ENCODE measurements around the gene HNRNPM.
A peak's percentile ranks its signal among the peaks of the same experiment; 100 is the strongest.

HNRNPM gene, protein sequence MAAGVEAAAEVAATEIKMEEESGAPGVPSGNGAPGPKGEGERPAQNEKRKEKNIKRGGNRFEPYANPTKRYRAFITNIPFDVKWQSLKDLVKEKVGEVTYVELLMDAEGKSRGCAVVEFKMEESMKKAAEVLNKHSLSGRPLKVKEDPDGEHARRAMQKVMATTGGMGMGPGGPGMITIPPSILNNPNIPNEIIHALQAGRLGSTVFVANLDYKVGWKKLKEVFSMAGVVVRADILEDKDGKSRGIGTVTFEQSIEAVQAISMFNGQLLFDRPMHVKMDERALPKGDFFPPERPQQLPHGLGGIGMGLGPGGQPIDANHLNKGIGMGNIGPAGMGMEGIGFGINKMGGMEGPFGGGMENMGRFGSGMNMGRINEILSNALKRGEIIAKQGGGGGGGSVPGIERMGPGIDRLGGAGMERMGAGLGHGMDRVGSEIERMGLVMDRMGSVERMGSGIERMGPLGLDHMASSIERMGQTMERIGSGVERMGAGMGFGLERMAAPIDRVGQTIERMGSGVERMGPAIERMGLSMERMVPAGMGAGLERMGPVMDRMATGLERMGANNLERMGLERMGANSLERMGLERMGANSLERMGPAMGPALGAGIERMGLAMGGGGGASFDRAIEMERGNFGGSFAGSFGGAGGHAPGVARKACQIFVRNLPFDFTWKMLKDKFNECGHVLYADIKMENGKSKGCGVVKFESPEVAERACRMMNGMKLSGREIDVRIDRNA

DNA sequence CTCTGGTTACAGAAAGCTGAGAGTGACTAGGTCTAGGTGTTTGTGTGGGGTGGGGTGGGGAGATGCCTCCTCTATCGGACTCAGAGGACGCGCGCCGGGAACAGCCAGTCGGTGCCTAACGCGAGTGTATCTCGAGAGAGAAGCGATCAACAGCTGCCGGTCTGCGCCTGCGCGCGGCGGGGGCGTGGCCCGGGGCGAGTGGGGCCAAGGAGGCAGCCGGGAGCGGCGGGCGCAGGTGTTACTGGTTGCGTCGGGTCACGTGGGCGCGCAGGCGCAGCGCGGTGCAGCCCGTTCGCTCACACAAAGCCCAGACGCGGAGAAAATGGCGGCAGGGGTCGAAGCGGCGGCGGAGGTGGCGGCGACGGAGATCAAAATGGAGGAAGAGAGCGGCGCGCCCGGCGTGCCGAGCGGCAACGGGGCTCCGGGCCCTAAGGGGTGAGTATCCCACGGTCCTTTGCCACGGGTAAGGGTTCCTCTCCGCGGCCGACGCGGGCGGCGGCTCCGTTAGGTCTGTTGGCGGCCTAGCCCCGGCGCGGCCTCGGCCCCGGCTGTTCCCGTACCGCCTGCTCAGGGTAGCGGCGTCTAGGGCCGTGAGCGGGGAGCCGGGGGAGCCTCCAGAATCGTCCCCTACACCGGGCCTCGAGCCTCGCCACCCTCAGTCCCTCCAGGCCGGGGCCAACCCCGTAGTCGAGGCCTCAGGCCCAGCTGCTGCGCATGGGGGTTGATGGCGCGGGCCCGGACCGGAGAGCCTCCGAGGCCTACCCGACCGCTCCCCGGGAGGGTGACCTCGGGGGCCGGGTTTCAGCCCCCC is at the start of gene HNRNPM:
Gene HNRNPM (plus strand): TSS at position 299 of the 811 bp plus-strand sequence. CDS start 24 bp downstream, at position 323.
- peak; percentile 91 for DNase-seq (ENCODE audit: low read depth)
- TF ChIP-seq, protein P1, sequence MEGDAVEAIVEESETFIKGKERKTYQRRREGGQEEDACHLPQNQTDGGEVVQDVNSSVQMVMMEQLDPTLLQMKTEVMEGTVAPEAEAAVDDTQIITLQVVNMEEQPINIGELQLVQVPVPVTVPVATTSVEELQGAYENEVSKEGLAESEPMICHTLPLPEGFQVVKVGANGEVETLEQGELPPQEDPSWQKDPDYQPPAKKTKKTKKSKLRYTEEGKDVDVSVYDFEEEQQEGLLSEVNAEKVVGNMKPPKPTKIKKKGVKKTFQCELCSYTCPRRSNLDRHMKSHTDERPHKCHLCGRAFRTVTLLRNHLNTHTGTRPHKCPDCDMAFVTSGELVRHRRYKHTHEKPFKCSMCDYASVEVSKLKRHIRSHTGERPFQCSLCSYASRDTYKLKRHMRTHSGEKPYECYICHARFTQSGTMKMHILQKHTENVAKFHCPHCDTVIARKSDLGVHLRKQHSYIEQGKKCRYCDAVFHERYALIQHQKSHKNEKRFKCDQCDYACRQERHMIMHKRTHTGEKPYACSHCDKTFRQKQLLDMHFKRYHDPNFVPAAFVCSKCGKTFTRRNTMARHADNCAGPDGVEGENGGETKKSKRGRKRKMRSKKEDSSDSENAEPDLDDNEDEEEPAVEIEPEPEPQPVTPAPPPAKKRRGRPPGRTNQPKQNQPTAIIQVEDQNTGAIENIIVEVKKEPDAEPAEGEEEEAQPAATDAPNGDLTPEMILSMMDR (IDR thresholded peaks at IDR 0.05; ENCODE audit: low read depth, low read length, missing control alignments) = no peak
- H3K4me3 ChIP-seq (ENCODE audit: low read depth, low read length) = peak within 1 kb of the TSS; percentile 96

DNA sequence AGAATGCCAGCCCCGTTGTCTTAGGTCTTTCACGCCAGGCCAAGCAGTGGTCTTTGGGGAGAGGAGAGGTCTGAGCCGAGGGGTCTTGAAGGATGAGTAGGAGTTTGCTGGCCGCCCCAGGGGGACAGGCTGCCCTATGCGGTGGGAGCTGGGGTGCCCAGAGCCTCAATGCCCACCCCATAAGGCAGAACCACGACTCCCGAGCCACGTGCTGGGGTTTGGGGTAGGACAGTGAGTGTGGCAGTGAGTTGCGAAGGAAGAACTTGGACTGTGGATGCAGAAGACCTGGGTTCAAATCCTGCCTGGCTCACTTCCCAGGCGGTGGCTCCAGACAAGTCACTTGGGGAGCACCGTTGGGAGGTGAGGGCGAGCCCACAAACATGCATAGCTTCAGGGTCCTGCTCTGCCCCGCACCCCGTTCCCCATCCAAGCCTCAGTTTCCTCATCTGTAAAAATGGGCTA is 49.1 kb upstream of the HNRNPM start:
- no peak for DNase-seq (ENCODE audit: low read depth)
- no peak overlapping the region for H3K4me3 ChIP-seq (ENCODE audit: low read depth, low read length)
- TF ChIP-seq, protein P1 (IDR thresholded peaks at IDR 0.05; ENCODE audit: low read depth, low read length, missing control alignments) = no peak

DNA sequence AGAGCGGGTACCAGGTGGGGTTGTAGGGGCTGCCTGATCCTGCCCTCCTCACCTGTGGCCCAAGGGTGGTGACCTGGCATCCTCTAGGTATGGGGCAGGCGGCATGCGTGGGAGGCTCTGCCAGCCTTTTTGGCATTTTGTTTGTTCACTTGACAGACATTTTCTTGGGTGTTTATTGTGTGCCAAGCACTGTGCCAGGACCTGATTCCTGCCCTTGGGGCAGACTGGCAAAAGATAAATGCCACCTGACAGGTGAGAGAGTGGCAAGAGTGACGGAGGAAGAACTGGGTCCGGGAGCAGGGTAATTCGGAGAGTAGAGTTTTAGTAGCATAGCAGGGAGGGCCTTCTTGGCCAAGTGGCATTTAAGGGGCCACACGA is 48.6 kb upstream of the HNRNPM start:
- TF ChIP-seq, protein P1 (IDR thresholded peaks at IDR 0.05; ENCODE audit: low read depth, low read length, missing control alignments) = no peak
- DNase-seq (ENCODE audit: low read depth) = no peak
- no peak overlapping the region for H3K4me3 ChIP-seq (ENCODE audit: low read depth, low read length)

DNA sequence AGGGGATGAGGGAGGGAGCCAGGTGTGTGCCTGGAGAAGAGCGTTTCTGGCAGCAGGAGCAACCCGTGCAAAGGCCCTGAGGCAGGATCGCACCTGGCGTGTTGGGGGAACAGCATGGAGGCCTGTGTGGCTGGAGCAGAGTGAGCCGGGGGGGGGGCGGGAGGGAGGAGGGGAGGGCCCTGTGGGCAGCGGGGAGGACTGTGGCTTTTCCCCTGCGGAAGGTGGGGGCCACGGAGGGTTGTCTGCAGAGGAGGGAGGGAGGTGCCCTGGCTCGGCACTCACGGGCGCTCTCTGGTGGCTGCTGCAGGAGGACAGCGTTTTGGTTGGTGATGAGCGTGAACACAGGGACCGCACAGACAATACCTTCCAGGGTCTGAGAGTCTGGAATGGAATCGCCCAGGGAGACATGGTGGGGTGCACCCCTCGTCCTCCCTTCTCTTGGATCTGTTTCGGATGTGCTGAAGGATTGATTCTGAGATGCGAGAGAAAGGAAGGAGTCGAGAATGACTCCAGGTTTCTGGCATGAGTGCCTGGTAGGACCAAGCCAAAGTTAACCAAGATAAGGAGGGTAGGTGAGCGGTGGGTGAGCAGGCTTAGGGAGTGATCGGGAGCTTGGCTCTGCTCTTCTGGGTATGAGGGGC is 48.1 kb upstream of the HNRNPM start:
- no peak overlapping the region for H3K4me3 ChIP-seq (ENCODE audit: low read depth, low read length)
- TF ChIP-seq, protein P1 (IDR thresholded peaks at IDR 0.05; ENCODE audit: low read depth, low read length, missing control alignments) = peak; percentile 84
- peak; percentile 33 for DNase-seq (ENCODE audit: low read depth)

DNA sequence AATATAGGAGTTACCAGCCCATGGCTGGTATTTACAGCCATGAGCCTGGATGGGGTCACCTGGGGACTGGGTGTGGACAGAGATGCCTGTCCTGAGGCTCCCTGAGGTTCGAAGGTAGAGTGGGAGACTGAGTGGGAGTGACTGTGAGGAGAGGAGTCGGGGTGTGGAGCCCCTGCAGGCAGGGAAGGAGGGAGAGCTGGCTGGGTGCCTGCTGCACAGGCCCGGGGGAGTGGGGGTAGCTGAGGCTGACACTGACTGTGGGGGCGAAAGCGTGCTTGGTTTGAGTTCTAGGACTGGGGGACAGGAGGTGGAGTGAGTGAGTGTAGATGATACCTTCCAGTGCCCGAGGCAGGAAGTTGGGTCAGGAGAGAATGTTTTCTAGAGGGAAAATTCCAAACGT is 47.5 kb upstream of the HNRNPM start:
- TF ChIP-seq, protein P1 (IDR thresholded peaks at IDR 0.05; ENCODE audit: low read depth, low read length, missing control alignments) = no peak
- no peak overlapping the region for H3K4me3 ChIP-seq (ENCODE audit: low read depth, low read length)
- no peak for DNase-seq (ENCODE audit: low read depth)

DNA sequence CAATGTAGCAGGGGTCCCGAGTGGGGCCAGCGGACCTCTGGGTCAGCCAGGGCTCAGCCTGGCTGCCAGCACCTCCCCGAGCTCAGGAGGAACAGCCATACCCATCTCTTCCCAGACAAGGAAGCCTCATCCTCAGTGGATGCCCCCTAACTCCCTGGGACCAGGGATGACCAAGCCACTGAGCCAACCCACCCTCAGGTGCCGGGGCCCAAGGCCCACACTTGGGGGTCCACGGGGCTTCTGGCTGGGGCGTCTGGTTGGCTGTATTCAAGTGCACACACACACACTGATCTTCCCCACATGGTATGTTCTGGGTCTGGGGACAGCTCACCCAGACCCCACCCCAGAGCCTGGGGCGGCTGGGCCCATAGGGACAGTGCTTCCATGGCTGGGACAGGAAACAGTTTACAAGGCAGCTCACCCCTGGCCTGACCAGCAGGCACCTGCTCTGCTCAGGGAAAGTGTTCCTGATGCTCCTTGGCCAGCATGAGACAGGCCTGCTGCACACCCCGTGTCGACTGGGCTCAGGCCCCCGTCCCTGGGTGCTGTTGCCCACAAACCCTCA is 46.9 kb upstream of the HNRNPM start:
- DNase-seq (ENCODE audit: low read depth) = no peak
- no peak overlapping the region for H3K4me3 ChIP-seq (ENCODE audit: low read depth, low read length)
- TF ChIP-seq, protein P1 (IDR thresholded peaks at IDR 0.05; ENCODE audit: low read depth, low read length, missing control alignments) = no peak
